ENCODE results near the gene ZNF738. TPM values are rescaled to one million over a fixed set of nuclear protein-coding genes. Genes with fewer than 3 reads are reported as not detected.
"Not testable (repeated sequence)": the region's sequence is repeated elsewhere in the genome, so short reads cannot be mapped to it uniquely, and the experiment has no call there.

The ZNF738 gene
- total RNA-seq, 4 donors from 2014 or later: 3.3 to 7.3 (median 4.0) TPM

GRCh38 chr19:21323000-21323399, 35.8 kb upstream of the ZNF738 start:
- DNase-seq (ENCODE audit: low spot score): no peak
- TF ChIP-seq CTCF (IDR thresholded peaks at IDR 0.05): no peak
- no peak for ATAC-seq (ENCODE audit: low FRiP score)

GRCh38 chr19:21326169-21326568, 32.6 kb upstream of the ZNF738 start:
- no peak for TF ChIP-seq CTCF (IDR thresholded peaks at IDR 0.05)
- ATAC-seq (ENCODE audit: low FRiP score): no peak

GRCh38 chr19:21328406-21328805, 30.4 kb upstream of the ZNF738 start:
- TF ChIP-seq CTCF (IDR thresholded peaks at IDR 0.05): no peak
- DNase-seq (ENCODE audit: low spot score) (no peak), ATAC-seq (ENCODE audit: low FRiP score) (no peak)

More at GRCh38 chr19:21326169-21326568, 32.6 kb upstream of the ZNF738 start:
- no peak for DNase-seq (ENCODE audit: low spot score)

- ATAC-seq (ENCODE audit: low FRiP score) (peak; percentile 99), DNase-seq (ENCODE audit: low spot score) (peak; percentile 61)
- no peak for TF ChIP-seq CTCF (IDR thresholded peaks at IDR 0.05)
These were observed 29.8 kb upstream of the ZNF738 start, which contains the start of gene ZNF708 for GRCh38 chr19:21328885-21329605. ZNF708 (minus strand) TSS chr19:21329410; CDS start chr19:21329212, 198 bp downstream.

- ATAC-seq (ENCODE audit: low FRiP score): no peak
- no peak for TF ChIP-seq CTCF (IDR thresholded peaks at IDR 0.05)
- DNase-seq (ENCODE audit: low spot score): no peak
These were observed 23.1 kb upstream of the ZNF738 start for GRCh38 chr19:21335721-21336120.

- DNase-seq (ENCODE audit: low spot score); ATAC-seq (ENCODE audit: low FRiP score): not testable (repeated sequence)
These were observed 14.0 kb upstream of the ZNF738 start for GRCh38 chr19:21344841-21345240.

- no peak for TF ChIP-seq CTCF (IDR thresholded peaks at IDR 0.05)
- DNase-seq (ENCODE audit: low spot score) (no peak), ATAC-seq (ENCODE audit: low FRiP score) (no peak)
These were observed 6.0 kb upstream of the ZNF738 start for GRCh38 chr19:21352830-21353229.
